Rectal smooth muscle tissue (tissue), 1 donor: Measurements from ENCODE around the gene POLD3.
"Not testable (repeated sequence)": the region's sequence is repeated elsewhere in the genome, so short reads cannot be mapped to it uniquely, and the experiment has no call there.

Experiments
- H3K27ac ChIP-seq: one replicate; pipeline ENCODE4 v1.7.0; 2013; ENCODE audit warnings: low read depth, low read length, inconsistent platforms
- H3K27me3 ChIP-seq: one replicate; pipeline ENCODE4 v1.7.0; 2013; ENCODE audit warnings: low read length; ENCODE audit not compliant: control insufficient read depth, insufficient read depth
- H3K36me3 ChIP-seq: one replicate; pipeline ENCODE4 v1.7.0; 2013; ENCODE audit warnings: low read length; ENCODE audit not compliant: control insufficient read depth, insufficient read depth
- H3K4me1 ChIP-seq: one replicate; pipeline ENCODE4 v1.7.0; 2013; ENCODE audit warnings: low read length; ENCODE audit not compliant: control insufficient read depth, insufficient read depth
- H3K4me3 ChIP-seq: one replicate; pipeline ENCODE4 v1.7.0; 2013; ENCODE audit warnings: low read length
- H3K9ac ChIP-seq: one replicate; pipeline ENCODE4 v1.7.0; 2013; ENCODE audit warnings: low read length

POLD3 gene

DNA sequence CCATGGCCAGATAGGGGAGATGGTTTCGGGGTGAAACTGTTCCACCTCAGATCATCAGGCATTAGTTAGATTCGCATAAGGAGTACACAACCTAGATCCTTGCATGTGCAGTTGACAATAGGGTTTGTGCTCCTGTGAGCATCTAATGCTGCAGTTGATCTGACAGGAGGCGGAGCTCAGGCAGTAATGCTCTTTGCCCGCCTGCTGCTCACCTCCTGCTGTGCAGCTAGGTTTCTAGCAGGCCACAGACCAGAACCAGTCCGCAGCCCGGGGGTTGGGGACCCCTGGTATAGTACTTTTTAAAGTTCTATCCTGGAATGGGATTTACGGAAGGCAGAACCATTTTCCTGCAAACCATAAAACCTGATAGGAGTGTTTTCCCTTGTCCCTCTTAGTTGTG, 54.6 kb downstream of the POLD3 start:
- no peak overlapping the region for H3K4me3 ChIP-seq
- no peaks in the 10 kb centered on the region for H3K27me3 ChIP-seq
- no peaks in the 10 kb centered on the region for H3K36me3 ChIP-seq
- H3K9ac ChIP-seq: no peak overlapping the region
- peak overlapping the region; percentile 96 for H3K27ac ChIP-seq
- H3K4me1 ChIP-seq: peaks cover 41% of the 10 kb centered on the region

DNA sequence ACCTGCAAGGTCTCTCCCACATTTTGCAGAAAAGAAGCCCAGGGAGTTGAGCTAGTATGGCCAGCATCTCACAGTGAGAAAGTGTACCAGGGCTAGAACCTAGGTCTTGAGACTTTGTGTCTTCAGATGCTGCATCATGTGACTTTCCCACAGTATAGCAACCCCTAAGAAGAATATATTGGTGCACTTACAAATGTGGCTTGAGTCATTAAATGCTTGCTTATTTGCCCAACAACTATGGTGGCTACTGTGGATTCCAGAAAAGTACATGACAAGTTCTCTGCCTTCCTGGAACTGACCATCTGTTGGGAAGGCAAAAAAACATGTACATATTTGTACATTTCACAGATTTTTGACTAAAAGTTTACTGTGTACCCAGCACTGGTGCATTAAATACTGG, 55.0 kb downstream of the POLD3 start:
- H3K9ac ChIP-seq: no peak overlapping the region
- H3K27ac ChIP-seq: peak overlapping the region; percentile 47
- no peak overlapping the region for H3K4me3 ChIP-seq
- no peaks in the 10 kb centered on the region for H3K27me3 ChIP-seq
- H3K4me1 ChIP-seq: peaks cover 41% of the 10 kb centered on the region
- H3K36me3 ChIP-seq: no peaks in the 10 kb centered on the region

DNA sequence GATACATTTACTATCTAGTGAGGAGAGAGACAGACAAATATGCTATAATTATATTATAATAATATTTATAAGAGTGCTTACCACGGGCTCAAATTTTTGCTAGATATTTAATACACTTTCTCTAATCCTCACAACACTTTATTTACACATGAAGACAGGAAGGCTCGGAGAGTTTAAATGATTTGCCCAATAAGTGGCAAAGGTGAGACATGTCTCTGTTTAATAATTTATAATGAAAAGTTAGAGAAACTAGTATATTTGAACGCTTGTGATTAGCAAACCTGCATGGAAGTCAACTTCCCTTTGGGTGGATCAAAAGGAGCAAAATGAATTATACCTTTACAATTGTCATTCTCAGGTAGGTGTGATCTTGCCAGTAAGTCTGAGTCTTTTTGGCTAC, 55.4 kb downstream of the POLD3 start:
- H3K4me1 ChIP-seq: peaks cover 41% of the 10 kb centered on the region
- H3K4me3 ChIP-seq: no peak overlapping the region
- H3K36me3 ChIP-seq: no peaks in the 10 kb centered on the region
- peak overlapping the region; percentile 68 for H3K27ac ChIP-seq
- no peaks in the 10 kb centered on the region for H3K27me3 ChIP-seq
- H3K9ac ChIP-seq: no peak overlapping the region

DNA sequence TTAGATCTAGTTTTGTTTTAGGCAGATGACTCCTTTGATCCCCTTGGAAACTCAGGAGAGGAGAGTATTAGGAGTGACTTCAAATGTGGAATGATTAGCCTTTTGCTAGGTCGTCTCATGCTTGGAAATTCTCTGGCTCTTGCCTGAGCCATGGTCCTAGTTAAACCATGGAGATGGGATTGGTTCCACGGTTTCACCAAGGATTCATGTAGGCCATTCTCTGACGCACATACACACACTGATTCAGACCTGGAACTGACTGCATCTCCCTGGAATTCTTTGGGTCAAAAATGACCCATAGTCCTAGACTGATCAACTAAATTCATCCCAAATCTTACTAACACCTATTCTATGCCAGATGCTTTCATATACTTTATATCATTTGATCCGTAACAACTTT, 56.5 kb downstream of the POLD3 start:
- Histone ChIP-seq H3K9ac (no peak overlapping the region), H3K36me3 (no peaks in the 10 kb centered on the region), H3K27me3 (no peaks in the 10 kb centered on the region), H3K4me3 (no peak overlapping the region), H3K4me1 (peaks cover 33% of the 10 kb centered on the region), H3K27ac (peak overlapping the region; percentile 67)

DNA sequence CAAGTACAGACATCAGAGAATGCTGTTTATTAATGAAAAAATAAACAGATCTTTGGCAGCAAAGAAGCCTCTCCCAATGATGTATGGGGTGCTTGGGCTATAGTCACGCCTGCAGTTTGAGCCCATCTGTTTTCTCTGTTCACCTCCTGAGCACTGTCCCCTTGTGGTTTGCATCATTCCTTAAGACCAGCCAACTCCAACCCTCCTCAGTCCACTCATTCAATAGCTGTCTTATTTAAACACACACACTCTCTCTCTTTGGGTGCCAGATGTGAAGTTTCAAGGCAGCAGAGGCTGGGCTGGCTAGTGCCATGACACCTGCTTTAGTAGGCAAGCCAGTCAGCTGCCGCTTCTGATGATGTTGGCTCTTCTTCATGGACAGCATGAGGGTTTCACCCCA, 58.1 kb downstream of the POLD3 start:
- Histone ChIP-seq H3K9ac (no peak overlapping the region), H3K27me3 (no peaks in the 10 kb centered on the region), H3K36me3 (no peaks in the 10 kb centered on the region), H3K27ac (peak overlapping the region; percentile 67), H3K4me1 (peaks cover 18% of the 10 kb centered on the region), H3K4me3 (no peak overlapping the region)

DNA sequence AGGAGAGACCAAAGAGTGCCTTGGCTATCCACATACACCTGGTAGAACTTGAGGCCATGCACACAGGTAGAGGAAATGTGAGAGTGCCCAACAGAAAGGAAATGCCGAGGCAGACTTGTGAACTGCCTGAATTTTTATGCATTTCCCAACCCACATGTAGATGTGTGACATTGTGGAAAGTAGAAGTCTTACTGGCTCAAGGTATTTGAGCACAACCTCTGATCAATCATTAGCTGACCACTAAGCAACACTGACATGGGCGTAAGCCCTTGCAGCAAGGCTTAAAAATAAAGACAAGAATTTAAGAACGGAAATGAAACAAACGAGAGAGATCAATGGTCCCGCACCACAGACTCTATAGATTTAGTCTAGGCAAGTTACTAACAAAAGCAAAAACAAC, 62.6 kb downstream of the POLD3 start:
- Histone ChIP-seq H3K27me3 (no peaks in the 10 kb centered on the region), H3K27ac (no peak overlapping the region), H3K4me1 (peaks cover 10% of the 10 kb centered on the region), H3K4me3 (no peak overlapping the region), H3K9ac (no peak overlapping the region), H3K36me3 (no peaks in the 10 kb centered on the region)

DNA sequence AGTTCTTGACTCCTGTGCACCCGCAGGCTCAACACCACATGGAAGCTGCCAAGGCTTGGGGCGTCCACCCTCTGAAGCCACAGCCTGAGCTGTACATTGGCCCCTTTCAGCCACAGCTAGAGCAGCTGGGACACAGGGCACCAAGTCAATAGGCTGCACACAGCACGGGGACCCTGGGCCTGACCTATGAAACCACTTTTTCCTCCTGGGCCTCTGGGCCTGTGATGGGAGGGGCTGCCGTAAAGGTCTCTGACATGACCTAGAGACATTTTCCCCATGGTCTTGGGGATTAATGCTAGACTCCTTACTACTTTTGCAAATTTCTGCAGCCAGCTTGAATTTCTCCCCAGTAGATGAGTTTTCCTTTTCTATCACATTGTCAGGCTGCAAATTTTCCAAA, 66.7 kb downstream of the POLD3 start:
- not testable (repeated sequence) for H3K9ac ChIP-seq, H3K27ac ChIP-seq, H3K4me1 ChIP-seq, H3K36me3 ChIP-seq, H3K27me3 ChIP-seq, H3K4me3 ChIP-seq

DNA sequence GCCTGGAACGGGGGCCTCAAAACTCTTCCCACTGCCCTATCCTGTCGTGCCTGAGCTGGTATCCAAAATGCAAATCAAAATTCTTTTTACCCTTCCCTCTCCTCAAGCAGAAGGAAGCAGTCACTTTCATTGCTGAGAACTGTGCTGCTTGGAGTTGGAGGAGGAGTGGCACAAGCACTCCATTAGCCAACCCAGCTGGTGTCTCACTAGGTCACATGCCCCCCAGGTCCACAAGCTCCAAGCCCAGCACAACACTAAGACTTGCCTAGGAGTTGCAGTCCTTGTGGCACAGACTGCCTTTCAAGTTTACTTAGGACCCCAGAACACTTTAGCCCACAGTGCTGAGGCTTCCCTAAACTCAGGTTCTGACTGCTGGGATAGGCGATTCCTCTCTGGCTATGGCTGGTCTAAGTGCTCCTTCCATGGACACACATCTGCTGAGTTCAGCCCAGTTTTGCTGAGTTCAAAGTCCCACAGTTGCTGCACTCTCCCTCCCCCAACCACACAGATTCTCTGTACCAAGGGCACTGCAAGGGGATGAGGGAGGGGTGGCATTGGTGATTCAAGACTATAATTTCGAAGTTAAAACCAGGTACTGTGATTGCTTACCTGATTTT, 70.2 kb downstream of the POLD3 start:
- H3K27ac ChIP-seq: no peak overlapping the region
- H3K36me3 ChIP-seq: no peaks in the 10 kb centered on the region
- no peak overlapping the region for H3K4me3 ChIP-seq
- no peak overlapping the region for H3K9ac ChIP-seq
- no peaks in the 10 kb centered on the region for H3K27me3 ChIP-seq
- H3K4me1 ChIP-seq: no peaks in the 10 kb centered on the region

DNA sequence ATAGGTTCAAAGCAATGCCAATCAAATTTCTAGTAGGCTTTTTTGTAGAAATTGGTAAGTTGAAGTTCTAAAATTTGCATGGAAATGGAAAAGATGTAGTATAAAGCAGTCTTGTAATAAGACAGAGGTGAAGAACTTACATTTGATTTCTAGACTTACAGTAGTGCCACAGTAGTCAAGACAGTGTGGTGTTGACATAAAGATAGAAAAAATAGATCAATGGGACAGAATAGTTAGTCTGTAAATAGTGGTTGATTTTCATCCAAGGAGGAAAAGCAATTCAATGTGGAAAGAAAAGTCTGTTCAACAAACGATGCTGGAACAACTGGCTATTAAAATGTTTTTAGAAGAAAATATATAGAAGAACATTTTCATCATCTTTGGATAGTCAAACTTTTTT, 70.9 kb downstream of the POLD3 start:
- Histone ChIP-seq H3K4me1 (no peaks in the 10 kb centered on the region), H3K27ac (no peak overlapping the region), H3K9ac (no peak overlapping the region), H3K4me3 (no peak overlapping the region), H3K36me3 (no peaks in the 10 kb centered on the region), H3K27me3 (no peaks in the 10 kb centered on the region)

DNA sequence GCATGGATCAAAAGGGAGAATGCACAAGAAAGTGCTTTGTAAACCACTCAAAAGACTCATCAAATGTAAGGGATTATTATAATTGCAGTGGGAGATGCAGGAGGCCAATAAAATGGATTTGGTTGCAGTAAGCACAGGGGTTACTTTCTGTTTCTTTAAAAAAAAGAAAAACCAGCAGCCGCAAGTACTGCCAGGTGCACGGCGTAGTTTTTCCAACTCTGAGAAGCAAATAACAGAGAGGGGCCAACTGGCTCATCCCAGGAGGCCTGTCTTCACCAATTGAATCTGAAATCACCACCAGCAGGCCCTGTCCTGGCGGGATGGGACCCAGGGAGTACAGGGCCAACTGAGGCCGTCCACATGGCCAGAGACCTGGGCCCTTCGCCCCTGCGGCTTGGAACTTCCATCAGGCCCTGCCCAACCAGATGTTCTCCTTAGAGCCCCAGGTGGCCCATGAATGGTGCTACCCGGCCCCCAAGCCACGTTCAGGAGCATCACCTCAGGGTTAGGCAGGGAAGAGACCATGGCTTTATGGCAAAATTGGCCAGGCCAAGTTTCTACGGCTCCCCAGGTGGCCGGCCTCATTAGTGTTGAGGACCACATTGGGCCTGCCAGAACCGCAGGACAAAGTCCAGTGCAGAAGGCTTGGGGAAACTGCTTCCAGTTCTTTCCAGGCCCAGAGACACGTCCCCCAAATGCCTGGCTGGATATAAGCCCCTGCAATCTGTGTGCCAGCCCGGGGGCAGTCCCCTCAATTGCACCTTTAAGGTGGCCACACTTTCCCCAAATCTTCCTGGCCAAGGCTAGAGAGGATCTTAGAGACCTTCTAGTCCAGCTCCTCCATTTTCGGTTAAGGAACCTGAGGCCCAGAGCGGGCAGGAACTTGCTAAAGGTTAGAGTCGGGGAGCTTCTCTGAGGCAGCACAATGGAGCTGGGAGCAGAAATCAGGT, 77.1 kb downstream of the POLD3 start:
- H3K36me3 ChIP-seq: no peaks in the 10 kb centered on the region
- no peaks in the 10 kb centered on the region for H3K27me3 ChIP-seq
- no peak overlapping the region for H3K9ac ChIP-seq
- no peak overlapping the region for H3K27ac ChIP-seq
- no peak overlapping the region for H3K4me3 ChIP-seq
- H3K4me1 ChIP-seq: peaks cover 16% of the 10 kb centered on the region

DNA sequence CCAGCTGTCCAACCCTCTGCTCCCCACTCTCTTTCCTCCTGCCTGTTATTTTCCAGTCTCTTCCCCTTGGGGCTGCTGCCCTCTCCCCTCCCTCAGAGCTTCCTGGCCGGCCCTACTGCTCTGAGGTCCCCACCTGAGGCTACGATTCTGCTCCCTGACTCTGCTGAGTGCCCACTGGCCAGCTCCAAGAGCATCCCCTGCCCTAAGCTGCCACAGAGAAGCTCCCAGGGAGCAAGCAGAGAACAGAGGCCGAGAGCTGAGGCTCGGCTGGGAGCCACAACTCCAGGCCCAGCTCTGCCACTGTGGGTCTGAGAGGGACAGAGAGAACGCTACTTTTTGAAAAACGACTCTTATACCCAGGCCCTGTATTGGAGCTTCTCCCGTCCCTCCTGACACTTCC, 77.8 kb downstream of the POLD3 start:
- Histone ChIP-seq H3K36me3 (no peaks in the 10 kb centered on the region), H3K27ac (no peak overlapping the region), H3K9ac (no peak overlapping the region)

DNA sequence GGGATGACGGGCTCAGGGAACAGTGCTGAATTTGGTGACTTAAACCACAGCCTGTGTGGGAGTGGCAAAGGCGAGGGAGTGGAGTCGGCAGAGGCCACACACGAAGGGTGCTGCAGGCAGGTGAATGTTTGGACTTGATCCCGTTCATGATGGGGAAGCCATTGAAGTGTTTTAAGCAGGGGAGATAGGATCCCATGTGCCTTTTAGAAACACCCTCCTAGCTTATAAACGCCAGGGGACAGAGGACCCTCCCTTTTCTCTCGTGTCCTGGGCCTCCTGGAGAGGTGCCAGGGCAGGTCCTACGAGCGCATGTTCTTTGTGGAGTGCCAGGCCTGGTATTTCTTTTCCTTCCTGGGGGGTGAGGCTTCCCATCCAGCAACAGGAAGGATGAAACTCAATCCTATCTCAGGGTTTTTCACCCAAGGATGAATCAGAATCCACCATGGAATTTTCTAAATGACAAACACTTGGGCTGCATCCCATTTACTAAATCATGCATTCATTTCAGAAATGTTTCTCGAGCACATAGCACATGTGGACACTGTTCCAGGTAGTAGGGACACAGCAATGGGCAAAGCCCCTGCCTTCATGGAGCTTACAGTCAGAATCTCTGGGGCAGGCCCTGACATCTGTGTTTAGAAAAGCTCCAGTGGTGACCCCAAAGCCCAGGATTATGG, 79.3 kb downstream of the POLD3 start:
- Histone ChIP-seq H3K27ac (no peak overlapping the region), H3K9ac (no peak overlapping the region), H3K4me3 (no peak overlapping the region), H3K36me3 (no peaks in the 10 kb centered on the region), H3K27me3 (no peaks in the 10 kb centered on the region), H3K4me1 (peaks cover 16% of the 10 kb centered on the region)

More for the DNA sequence above, 77.8 kb downstream of the POLD3 start:
- Histone ChIP-seq H3K4me1 (peaks cover 16% of the 10 kb centered on the region), H3K27me3 (no peaks in the 10 kb centered on the region), H3K4me3 (no peak overlapping the region)
